Activated T-helper 1 cell treated with anti-CD3 and anti-CD28 coated beads, Interleukin-12 subunit alpha, Interleukin-12 subunit beta, Interleukin-2, Interleukin-4 antibody, amounts not matched to agents 30 ng/mL and 10 ng/mL and 1 ng/mL, durations not matched to agents 14 hours and 24 hours and 36 hours (primary cell): ENCODE measurements around the gene PARP11. TPM values are rescaled to one million over a fixed set of nuclear protein-coding genes. Genes with fewer than 3 reads are reported as not detected.
A peak's percentile ranks its signal among the peaks of the same experiment; 100 is the strongest.

Experiments used
- DNase-seq: peaks from one replicate; pipeline ENCODE4 v3.0.0; 2021; ENCODE audit warnings: low spot score
- H3K27ac Mint-ChIP-seq: one replicate; pipeline ENCODE4 v1.8.0; 2021; ENCODE audit warnings: mild to moderate bottlenecking, mixed read lengths
- H3K27me3 Mint-ChIP-seq: one replicate; pipeline ENCODE4 v1.8.0; 2022; ENCODE audit warnings: mild to moderate bottlenecking, moderate library complexity, mixed read lengths; ENCODE audit not compliant: insufficient read depth
- H3K36me3 Mint-ChIP-seq: one replicate; pipeline ENCODE4 v1.8.0; 2021; ENCODE audit warnings: low read depth, mixed read lengths
- H3K4me1 Mint-ChIP-seq: one replicate; pipeline ENCODE4 v1.8.0; 2021; ENCODE audit warnings: low read depth, mixed read lengths
- H3K4me3 Mint-ChIP-seq: one replicate; pipeline ENCODE4 v1.8.0; 2021; ENCODE audit warnings: mild to moderate bottlenecking, moderate library complexity, mixed read lengths
- H3K9me3 Mint-ChIP-seq: one replicate; pipeline ENCODE4 v1.8.0; 2021; ENCODE audit warnings: mixed read lengths
- intact Hi-C: fragments of 100-400 bp; cut with micrococcal nuclease; formaldehyde crosslinking; loops from one replicate; pipeline ENCODE4 v1.15.1; 2024
- total RNA-seq: library from RNA; stranded (reverse); gene quantifications from 2 replicates; pipeline ENCODE4 v1.2.3, GENCODE V29; 2022

PARP11 gene
- total RNA-seq, 1 donor from 2014 or later = 13.9 TPM

DNA sequence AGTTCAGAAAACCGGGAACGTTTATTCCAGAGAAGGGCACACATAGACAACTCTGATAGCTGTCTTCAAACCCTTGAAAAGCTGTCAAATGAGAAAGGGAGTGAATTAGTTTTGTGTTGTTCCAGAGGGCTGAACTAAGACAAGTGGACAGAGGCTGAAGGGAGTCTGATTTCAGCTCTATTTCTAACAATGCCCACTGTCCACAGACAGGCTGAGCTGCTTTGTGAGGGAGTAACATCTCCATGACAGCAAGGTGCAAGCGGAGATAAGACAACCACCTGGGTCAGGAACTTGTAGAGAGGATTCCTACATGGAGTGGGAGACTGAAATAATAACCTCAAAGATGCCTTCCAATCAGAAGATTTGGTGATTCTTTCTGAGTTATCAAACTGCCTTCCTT lies 25.6 kb upstream of the PARP11 start:
- Mint-ChIP-seq H3K4me1 (peaks cover 30% of the 10 kb centered on the region), H3K27ac (no peak overlapping the region), H3K36me3 (peaks cover 2% of the 10 kb centered on the region), H3K9me3 (peaks cover 3% of the 10 kb centered on the region), H3K27me3 (no peaks in the 10 kb centered on the region), H3K4me3 (no peak overlapping the region)
- intact Hi-C loops = loop anchor here (5.0 kb wide), 1 partner anchor 39 kb away; no protein-coding TSS in a partner anchor
- no peak for DNase-seq

DNA sequence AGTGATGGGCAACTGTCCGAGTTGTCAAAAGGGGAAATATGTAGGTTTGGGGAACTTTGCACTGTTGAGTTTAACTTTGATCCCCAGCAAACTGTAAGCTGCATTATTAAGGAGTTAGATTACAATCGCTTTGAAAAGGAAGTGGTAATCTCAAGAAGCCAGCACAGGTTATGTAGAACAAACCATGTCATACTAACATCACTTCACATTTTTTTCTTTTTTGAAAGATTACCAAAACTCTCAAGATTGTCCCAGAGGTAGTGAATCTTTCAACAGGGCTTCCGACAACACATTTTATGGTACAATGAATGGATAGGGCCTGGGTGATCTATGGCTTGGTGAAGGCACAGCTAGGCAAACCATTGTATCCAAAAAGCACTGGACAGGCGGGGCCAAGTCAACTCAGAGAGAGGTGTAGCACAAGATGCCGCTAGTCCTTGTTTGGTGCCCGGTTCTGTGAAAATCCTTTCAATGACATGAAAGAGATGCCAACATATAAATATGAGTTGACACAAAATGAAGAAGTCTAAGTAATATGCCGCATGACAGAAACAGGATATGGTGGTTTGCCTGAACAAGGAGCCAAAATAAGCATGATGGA lies 24.3 kb upstream of the PARP11 start:
- intact Hi-C loops = loop anchor here (5.0 kb wide), 1 partner anchor 40 kb away; no protein-coding TSS in a partner anchor
- Mint-ChIP-seq H3K27me3 (no peaks in the 10 kb centered on the region), H3K9me3 (peaks cover 3% of the 10 kb centered on the region), H3K36me3 (no peaks in the 10 kb centered on the region), H3K4me3 (peak overlapping the region; percentile 72), H3K4me1 (peaks cover 30% of the 10 kb centered on the region), H3K27ac (peak overlapping the region; percentile 75)
- no peak for DNase-seq

DNA sequence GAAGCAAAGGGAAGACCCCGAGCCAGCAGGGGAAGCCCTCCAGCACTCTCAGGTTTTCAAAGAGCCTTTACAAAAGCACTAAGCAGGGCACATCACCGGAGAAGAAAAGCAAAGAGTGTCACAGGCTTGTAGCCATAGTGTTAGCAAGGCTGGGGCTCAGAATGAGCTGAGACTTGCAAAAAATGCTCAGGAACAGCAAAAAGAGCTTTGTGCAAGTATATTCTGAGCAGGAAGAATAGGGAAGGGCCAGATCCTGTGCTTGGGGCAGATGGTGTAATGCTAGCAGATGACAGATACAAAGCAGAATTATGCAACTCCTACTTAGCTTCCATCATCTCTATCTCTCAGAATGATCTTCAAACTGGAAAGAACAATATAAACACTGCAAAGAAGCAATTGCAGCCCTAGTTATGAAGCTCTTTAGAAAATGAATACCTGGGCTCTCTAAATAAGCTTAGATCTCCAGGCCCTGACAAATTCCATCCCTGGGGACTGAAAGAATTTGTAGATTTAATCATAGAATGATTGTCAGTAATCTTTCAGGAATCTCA lies 23.7 kb upstream of the PARP11 start:
- peak overlapping the region; percentile 75 for H3K27ac Mint-ChIP-seq
- peak overlapping the region; percentile 72 for H3K4me3 Mint-ChIP-seq

DNA sequence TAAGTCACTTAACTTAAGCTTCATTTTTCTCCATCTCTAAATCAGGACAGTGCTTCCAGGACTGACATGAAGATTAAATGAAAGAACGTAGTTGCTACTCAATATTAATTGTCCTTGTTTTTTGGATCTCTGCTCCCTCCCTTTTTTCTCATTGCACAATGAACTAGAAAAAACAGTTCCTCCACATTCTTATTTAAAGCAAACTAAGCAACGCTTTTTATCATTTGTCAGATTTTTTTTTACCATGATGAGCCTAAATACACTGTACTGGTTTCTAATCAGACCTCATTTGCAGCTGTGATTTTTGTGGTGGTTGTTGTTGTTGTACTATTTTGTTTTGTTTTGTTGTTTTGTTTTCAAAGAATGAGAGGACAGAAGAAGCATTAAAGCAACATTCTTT lies 23.2 kb upstream of the PARP11 start:
- Mint-ChIP-seq H3K36me3 (no peaks in the 10 kb centered on the region), H3K4me3 (no peak overlapping the region), H3K9me3 (peaks cover 3% of the 10 kb centered on the region), H3K27me3 (no peaks in the 10 kb centered on the region), H3K27ac (no peak overlapping the region), H3K4me1 (peaks cover 30% of the 10 kb centered on the region)
- DNase-seq = no peak
- intact Hi-C loops = loop anchor here (5.0 kb wide), 1 partner anchor 41 kb away; no protein-coding TSS in a partner anchor

More for the DNA sequence above, 23.7 kb upstream of the PARP11 start:
- Mint-ChIP-seq H3K4me1 (peaks cover 30% of the 10 kb centered on the region), H3K9me3 (peaks cover 3% of the 10 kb centered on the region), H3K27me3 (no peaks in the 10 kb centered on the region), H3K36me3 (no peaks in the 10 kb centered on the region)
- intact Hi-C loops = loop anchor here (5.0 kb wide), 1 partner anchor 40 kb away; no protein-coding TSS in a partner anchor
- no peak for DNase-seq

DNA sequence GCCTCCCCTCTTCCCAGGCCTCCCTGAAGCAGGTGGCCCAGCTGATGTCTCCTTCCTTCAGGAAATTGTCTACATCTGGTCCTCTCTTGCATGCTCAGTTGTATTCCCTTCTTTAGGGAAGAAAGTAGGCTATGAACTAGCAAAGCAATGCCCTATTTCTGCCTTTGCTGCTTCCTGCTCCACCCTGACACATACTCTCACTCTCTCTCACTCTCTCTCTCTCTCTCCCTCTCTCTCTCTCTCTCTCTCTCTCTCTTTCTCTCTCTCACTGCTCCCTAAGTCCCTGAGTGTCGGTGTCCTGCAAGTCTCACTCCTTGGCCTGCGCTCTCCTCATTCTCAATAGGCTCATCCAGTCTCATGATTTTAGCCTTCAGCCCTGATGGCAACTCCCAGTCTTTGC lies 19.4 kb upstream of the PARP11 start:
- Mint-ChIP-seq H3K4me1 (peaks cover 20% of the 10 kb centered on the region), H3K36me3 (no peaks in the 10 kb centered on the region), H3K9me3 (peaks cover 2% of the 10 kb centered on the region), H3K27me3 (no peaks in the 10 kb centered on the region), H3K4me3 (no peak overlapping the region), H3K27ac (no peak overlapping the region)
- intact Hi-C loops = no loop called here
- DNase-seq = no peak

DNA sequence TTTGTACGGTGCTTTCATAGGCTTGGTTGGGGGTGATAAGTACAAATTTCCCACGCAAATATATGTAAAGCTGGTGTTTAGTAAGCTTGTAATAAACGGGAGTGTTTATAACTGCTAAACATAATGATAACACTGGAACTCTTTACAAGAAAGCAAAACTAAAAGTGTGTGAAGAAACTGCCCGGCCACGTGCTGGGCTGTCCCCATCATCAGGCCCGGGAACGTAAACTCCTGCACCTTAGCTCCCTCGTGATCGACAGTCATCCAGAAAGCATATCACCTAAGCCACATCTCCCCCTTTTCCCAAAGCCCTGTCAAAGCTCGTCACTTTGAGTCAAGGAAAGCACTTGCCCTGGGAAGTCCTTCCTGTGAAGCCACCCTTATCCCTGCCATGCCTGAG lies 18.0 kb upstream of the PARP11 start:
- Mint-ChIP-seq H3K27ac (no peak overlapping the region), H3K4me3 (no peak overlapping the region), H3K9me3 (no peaks in the 10 kb centered on the region), H3K36me3 (no peaks in the 10 kb centered on the region), H3K4me1 (peaks cover 6% of the 10 kb centered on the region), H3K27me3 (no peaks in the 10 kb centered on the region)
- no peak for DNase-seq
- intact Hi-C loops = no loop called here

DNA sequence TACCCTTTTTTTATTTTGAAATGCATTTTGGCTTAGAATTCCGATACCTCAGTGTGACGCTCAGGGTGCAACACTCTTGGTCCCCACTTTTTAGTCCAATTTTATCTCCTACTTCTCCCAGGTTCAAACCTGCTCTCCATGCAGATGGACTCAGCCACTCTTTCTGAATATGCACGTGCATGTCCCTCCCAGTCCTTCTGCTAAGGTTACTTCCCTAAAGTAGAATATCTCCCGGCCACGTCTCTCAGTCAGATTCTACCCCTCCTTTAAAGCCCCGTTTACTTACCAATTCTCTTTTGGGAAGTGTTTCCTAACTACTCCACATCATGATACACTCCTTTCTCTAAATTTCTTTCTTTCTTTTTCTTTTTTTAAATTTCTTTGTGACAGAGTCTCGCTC lies 15.5 kb upstream of the PARP11 start:
- intact Hi-C loops = loop anchor here (5.0 kb wide), 2 partner anchors 639 to 869 kb away; no protein-coding TSS in a partner anchor
- DNase-seq = no peak
- peaks cover 9% of the 10 kb centered on the region for H3K27me3 Mint-ChIP-seq
- H3K4me3 Mint-ChIP-seq = no peak overlapping the region
- no peak overlapping the region for H3K27ac Mint-ChIP-seq
- H3K36me3 Mint-ChIP-seq = no peaks in the 10 kb centered on the region
- no peaks in the 10 kb centered on the region for H3K9me3 Mint-ChIP-seq
- peaks cover 15% of the 10 kb centered on the region for H3K4me1 Mint-ChIP-seq

DNA sequence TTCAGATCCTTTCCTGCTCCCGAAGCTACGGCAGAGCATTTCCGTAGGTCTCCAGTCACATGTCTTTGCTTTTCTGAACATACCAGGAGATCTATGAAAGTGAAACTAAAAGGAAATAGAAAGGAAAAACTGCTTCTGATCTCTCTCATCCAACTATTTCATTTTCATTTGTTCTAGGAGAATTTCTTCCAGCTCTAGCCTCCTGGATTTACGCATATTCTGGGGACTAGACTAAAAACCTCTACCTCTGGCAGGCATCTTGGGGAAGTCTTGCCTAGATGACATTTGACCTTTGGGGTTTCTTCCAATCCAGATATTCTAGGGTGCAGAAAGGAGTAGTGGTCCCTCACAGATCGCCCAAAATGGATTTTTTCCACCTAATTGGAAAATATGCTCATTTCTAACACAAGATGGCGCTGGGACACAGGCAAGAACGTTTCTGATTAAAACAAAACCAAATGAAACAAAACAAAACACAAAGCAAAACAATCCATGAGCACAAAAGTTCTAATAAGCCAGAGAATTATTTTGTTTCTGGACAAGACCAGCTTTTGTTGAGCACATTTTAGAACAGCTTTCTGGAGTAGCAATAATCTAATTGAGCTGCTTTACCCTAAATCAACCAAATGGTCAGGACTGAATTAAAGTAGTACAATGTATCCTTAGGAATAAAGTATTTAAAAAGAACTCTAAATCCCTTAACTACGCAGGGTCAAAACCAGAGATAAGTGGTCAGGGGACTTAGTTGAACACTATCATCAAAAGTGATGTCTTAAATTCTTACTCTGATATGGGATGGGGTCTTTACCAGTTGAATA lies 12.3 kb upstream of the PARP11 start:
- no peak for DNase-seq
- H3K4me3 Mint-ChIP-seq = no peak overlapping the region
- intact Hi-C loops = loop anchor here (1.0 to 5.0 kb wide), 7 partner anchors 77 to 872 kb away; no protein-coding TSS in a partner anchor

DNA sequence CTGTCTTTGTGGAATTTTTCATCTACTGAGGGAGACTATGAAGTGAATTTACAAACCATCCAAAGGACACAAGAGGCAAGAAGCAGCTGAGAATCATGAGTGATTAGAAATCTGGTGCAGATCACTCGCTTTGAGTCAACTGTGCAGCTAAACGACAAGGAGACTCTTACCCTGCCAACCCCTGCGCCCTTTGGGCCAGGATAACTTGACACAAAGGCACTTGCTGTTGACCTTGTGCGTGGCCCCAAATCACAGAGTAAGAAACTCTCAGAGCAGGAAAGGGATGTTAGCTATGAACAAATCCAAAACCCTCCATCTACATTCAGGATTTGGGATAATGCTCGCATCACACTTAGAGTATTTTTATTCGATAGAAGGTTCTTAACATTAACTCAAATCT lies 11.5 kb upstream of the PARP11 start:
- no peaks in the 10 kb centered on the region for H3K9me3 Mint-ChIP-seq
- DNase-seq = no peak
- no peak overlapping the region for H3K27ac Mint-ChIP-seq
- no peaks in the 10 kb centered on the region for H3K36me3 Mint-ChIP-seq
- H3K4me1 Mint-ChIP-seq = peaks cover 12% of the 10 kb centered on the region
- H3K27me3 Mint-ChIP-seq = peaks cover 15% of the 10 kb centered on the region
- intact Hi-C loops = loop anchor here (1.0 to 5.0 kb wide), 7 partner anchors 78 to 873 kb away; no protein-coding TSS in a partner anchor
- H3K4me3 Mint-ChIP-seq = no peak overlapping the region

More for the DNA sequence above, 12.3 kb upstream of the PARP11 start:
- peaks cover 12% of the 10 kb centered on the region for H3K27me3 Mint-ChIP-seq
- H3K9me3 Mint-ChIP-seq = no peaks in the 10 kb centered on the region
- no peaks in the 10 kb centered on the region for H3K36me3 Mint-ChIP-seq
- peaks cover 8% of the 10 kb centered on the region for H3K4me1 Mint-ChIP-seq
- H3K27ac Mint-ChIP-seq = no peak overlapping the region

DNA sequence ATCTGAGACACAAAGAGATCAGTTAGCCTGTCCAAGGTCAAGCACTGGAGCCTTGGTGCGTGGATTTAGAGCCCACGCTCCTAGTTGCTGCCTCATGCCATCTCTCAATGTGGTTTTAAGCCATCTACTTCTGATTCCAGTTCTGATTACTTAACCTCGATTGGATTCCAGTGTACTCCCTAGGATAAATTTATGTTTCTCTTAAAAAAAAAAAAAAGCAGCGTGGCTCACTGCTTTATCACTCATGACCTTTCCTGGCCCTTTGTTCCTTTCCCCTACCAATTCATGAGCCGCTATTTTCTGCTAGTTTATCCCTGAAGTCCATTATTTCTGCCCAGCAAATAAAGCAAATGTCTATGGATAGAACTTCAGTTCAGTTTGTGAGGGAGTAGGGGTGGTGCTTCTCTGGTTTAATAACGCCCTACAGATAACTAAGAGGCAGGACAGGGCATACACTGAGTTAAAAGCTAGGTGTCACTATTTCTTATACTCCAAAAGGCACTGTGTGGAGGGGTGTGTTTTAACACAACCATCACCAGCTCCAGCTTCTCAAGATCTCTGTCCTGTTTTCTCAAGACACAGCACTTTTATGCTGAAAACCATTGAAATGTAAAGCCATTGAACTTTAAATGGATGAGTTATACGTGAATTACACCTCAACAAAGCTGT lies 9.8 kb upstream of the PARP11 start:
- Mint-ChIP-seq H3K4me3 (no peak overlapping the region), H3K27ac (no peak overlapping the region), H3K27me3 (peaks cover 15% of the 10 kb centered on the region), H3K9me3 (no peaks in the 10 kb centered on the region), H3K4me1 (peaks cover 18% of the 10 kb centered on the region), H3K36me3 (no peaks in the 10 kb centered on the region)
- intact Hi-C loops = no loop called here
- no peak for DNase-seq

DNA sequence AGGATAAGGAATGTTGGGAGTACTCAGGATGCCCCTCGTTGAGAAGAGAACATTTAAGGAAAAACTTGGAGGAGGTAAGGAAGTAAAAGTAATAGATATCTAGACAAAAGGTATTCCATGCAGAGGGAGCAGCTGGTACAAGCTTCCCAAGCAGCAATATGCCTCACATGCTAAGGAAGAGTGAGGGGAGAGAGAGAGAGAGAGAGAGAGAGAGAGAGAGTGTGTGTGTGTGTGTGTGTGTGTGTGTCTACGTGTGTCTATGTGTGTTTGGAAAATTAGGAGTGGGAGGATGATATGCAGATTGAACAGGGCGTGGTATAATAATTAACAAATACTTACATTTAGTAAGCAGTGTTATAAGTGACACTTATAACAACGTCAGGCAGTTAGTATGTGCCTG lies 9.2 kb upstream of the PARP11 start:
- H3K27ac Mint-ChIP-seq = no peak overlapping the region
- intact Hi-C loops = no loop called here
- no peaks in the 10 kb centered on the region for H3K36me3 Mint-ChIP-seq
- peaks cover 15% of the 10 kb centered on the region for H3K27me3 Mint-ChIP-seq
- DNase-seq = no peak
- no peak overlapping the region for H3K4me3 Mint-ChIP-seq
- H3K9me3 Mint-ChIP-seq = no peaks in the 10 kb centered on the region
- H3K4me1 Mint-ChIP-seq = peaks cover 18% of the 10 kb centered on the region

DNA sequence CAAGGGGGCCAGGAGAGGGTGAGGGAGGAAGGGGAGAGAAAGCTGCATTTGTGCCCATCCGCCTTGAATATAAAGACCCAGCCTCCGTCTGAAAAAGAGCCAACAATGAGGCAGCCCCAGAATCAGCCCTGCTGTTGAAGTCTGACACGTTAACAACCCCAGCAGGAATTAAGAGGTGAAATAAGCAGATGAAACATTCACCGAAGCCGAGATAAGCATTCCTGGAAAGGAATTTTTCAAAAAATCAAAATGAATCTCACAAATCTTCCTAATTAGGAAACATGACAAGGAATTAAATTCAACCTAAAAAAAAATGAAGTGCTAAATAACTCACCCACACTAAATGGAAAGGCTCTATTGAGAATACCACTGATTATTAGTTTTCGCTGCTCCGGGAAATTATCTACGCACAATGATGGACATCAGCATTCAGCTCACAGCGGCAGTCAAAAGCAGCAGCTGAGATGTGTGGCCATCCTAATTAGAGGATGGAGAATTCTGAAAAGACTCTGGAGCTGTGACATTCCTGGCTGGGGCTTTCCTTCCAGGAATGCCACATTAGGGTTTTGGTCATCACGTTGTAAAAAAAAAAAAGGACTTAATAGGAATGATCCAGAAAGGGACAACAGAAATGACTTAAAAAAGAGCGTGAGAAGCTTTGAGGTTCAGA lies 8.2 kb upstream of the PARP11 start:
- intact Hi-C loops = no loop called here
- H3K4me1 Mint-ChIP-seq = peaks cover 18% of the 10 kb centered on the region

More for the DNA sequence above, 8.2 kb upstream of the PARP11 start:
- Mint-ChIP-seq H3K9me3 (no peaks in the 10 kb centered on the region), H3K36me3 (no peaks in the 10 kb centered on the region), H3K4me3 (no peak overlapping the region), H3K27ac (no peak overlapping the region), H3K27me3 (peaks cover 15% of the 10 kb centered on the region)
- no peak for DNase-seq
